HCT116 (cell line): ENCODE measurements around the gene COL8A2. TPM values are rescaled to one million over a fixed set of nuclear protein-coding genes. Genes with fewer than 3 reads are reported as not detected.

Experiments
- ATAC-seq: fragments of 200-7000 bp; cut with Tn5 transposase; 2 replicates; pipeline ENCODE4 v1.9.1; 2020; ENCODE audit warnings: mild to moderate bottlenecking, moderate library complexity
- BruUV-seq: library from RNA; stranded (reverse); fragments of 400-500 nt; replicated peaks from 2 replicates; lab custom pipeline; 2021; lab: Mats Ljungman, UMichigan
- CTCF ChIA-PET: fragments of 300-600 bp; sonication (Branson Sonifier 250); formaldehyde crosslinking; loops from one replicate; lab custom pipeline; 2021; ENCODE audit warnings: antibody characterized with exemption; lab: Charles Lee
- POLR2A ChIA-PET: fragments of 300-600, 350-600 bp; sonication (Branson Sonifier 250); formaldehyde crosslinking; loops from one replicate; lab custom pipeline; 2021; ENCODE audit warnings: antibody characterized with exemption; lab: Charles Lee
- RAD21 ChIA-PET, 2 experiments: fragments of 300-600 bp; sonication (Branson Sonifier 250); formaldehyde crosslinking; loops; one replicate each; lab custom pipeline; 2023; ENCODE audit warnings: low total read pairs in 2 of 2; ENCODE audit not compliant: uncharacterized antibody in 2 of 2, unreplicated experiment in 2 of 2, low non-redundant PET in 1 of 2; lab: Charles Lee
- DNase-seq: peaks from one replicate; pipeline ENCODE4 v3.0.0-alpha.2; 2010; ENCODE audit warnings: low read depth, low spot score
- H2AFZ ChIP-seq: fragments of 200-600 bp; shearing (Covaris generic), sonication (generic); 2 replicates; pipeline ENCODE4 v1.6.1; 2017; ENCODE audit warnings: low read depth, mixed run types, mixed read lengths, antibody characterized with exemption, low read length; ENCODE audit not compliant: poor library complexity, severe bottlenecking
- H3K27ac ChIP-seq: 2 replicates; pipeline ENCODE4 v1.5.1; 2012; ENCODE audit warnings: low read depth, low read length
- H3K27me3 ChIP-seq: fragments of 200-600 bp; sonication (generic); 2 replicates; pipeline ENCODE4 v1.6.1; 2016; ENCODE audit warnings: mixed run types, low read length, mixed read lengths; ENCODE audit not compliant: insufficient read depth
- H3K36me3 ChIP-seq, 2 experiments: fragments of 200-500 bp in 1 of 2; fragments of 200-600 bp in 1 of 2; sonication (Bioruptor generic) in 1 of 2; sonication (generic) in 1 of 2; 2 replicates each; pipeline versions ENCODE4 v1.5.1 to v1.6.1; 2014 to 2016; ENCODE audit warnings: low read length in 2 of 2, inconsistent platforms in 1 of 2, mixed read lengths in 1 of 2, mixed run types in 1 of 2; ENCODE audit not compliant: insufficient read depth in 2 of 2, control insufficient read depth in 1 of 2
- H3K4me1 ChIP-seq, 2 experiments: fragments of 200-600 bp in 1 of 2; sonication (generic) in 1 of 2; 2 replicates each; pipeline versions ENCODE4 v1.5.1 to v1.6.1; 2012 to 2017; ENCODE audit warnings: low read length in 2 of 2, inconsistent platforms in 1 of 2, mild to moderate bottlenecking in 1 of 2, mixed read lengths in 1 of 2, mixed run types in 1 of 2, moderate library complexity in 1 of 2; ENCODE audit not compliant: insufficient read depth in 2 of 2, control insufficient read depth in 1 of 2
- H3K4me2 ChIP-seq: fragments of 200-600 bp; sonication (generic); 2 replicates; pipeline ENCODE4 v1.6.1; 2017; ENCODE audit warnings: mixed run types, low read length, mixed read lengths
- H3K4me3 ChIP-seq, 2 experiments: fragments of 200-600 bp in 1 of 2; sonication (generic) in 1 of 2; replicated peaks in 1 of 2; 2 replicates each; pipeline ENCODE4 v1.5.1; 2011 to 2016; ENCODE audit warnings: low read length in 2 of 2, control low read depth in 1 of 2, low read depth in 1 of 2, mild to moderate bottlenecking in 1 of 2, mixed read lengths in 1 of 2, mixed run types in 1 of 2
- H3K79me2 ChIP-seq: fragments of 200-600 bp; sonication (generic); 2 replicates; pipeline ENCODE4 v1.6.1; 2017; ENCODE audit warnings: mild to moderate bottlenecking, mixed run types, low read length, moderate library complexity, mixed read lengths; ENCODE audit not compliant: insufficient read depth
- H3K9ac ChIP-seq: fragments of 200-600 bp; sonication (generic); 2 replicates; pipeline ENCODE4 v1.6.1; 2016; ENCODE audit warnings: low read length, mixed read lengths
- H3K9me2 ChIP-seq: fragments of 200-600 bp; sonication (generic), shearing (Covaris generic); 2 replicates; pipeline ENCODE4 v1.6.1; 2017; ENCODE audit warnings: mixed run types, mild to moderate bottlenecking, moderate library complexity; ENCODE audit not compliant: insufficient read depth
- H3K9me3 ChIP-seq, 2 experiments: fragments of 200-500 bp in 1 of 2; fragments of 200-600 bp in 1 of 2; sonication (Bioruptor generic) in 1 of 2; sonication (generic) in 1 of 2; 2 replicates each; pipeline ENCODE4 v1.6.1; 2014 to 2017; ENCODE audit warnings: low read length in 2 of 2, mixed read lengths in 2 of 2, inconsistent platforms in 1 of 2, low read depth in 1 of 2, mild to moderate bottlenecking in 1 of 2, mixed run types in 1 of 2, moderate library complexity in 1 of 2; ENCODE audit not compliant: control insufficient read depth in 1 of 2, insufficient read depth in 1 of 2
- H4K20me1 ChIP-seq: fragments of 200-600 bp; sonication (generic), shearing (Covaris generic); 2 replicates; pipeline ENCODE4 v1.6.1; 2017; ENCODE audit warnings: mixed run types, mild to moderate bottlenecking, moderate library complexity; ENCODE audit not compliant: insufficient read depth
- CBX3 ChIP-seq: IDR thresholded peaks from 2 replicates; pipeline ENCODE4 v1.6.1; 2012; ENCODE audit warnings: low read depth
- CEBPB ChIP-seq: IDR thresholded peaks from 2 replicates; pipeline ENCODE4 v1.6.1; 2012; ENCODE audit warnings: low read depth
- EZH2phosphoT487 ChIP-seq: fragments of 200-600 bp; IDR thresholded peaks from 2 replicates; pipeline ENCODE4 v1.6.1; 2018; ENCODE audit warnings: antibody characterized with exemption, borderline replicate concordance
- FOSL1 ChIP-seq: IDR thresholded peaks from 2 replicates; pipeline ENCODE4 v1.6.1; 2012; ENCODE audit warnings: low read depth
- JUND ChIP-seq: IDR thresholded peaks from 2 replicates; pipeline ENCODE4 v1.6.1; 2012
- REST ChIP-seq: IDR thresholded peaks from 2 replicates; pipeline ENCODE4 v1.6.1; 2012; ENCODE audit warnings: low read depth
- SIN3A ChIP-seq: IDR thresholded peaks from 2 replicates; pipeline ENCODE4 v1.6.1; 2012; ENCODE audit warnings: low read depth
- SP1 ChIP-seq: IDR thresholded peaks from 2 replicates; pipeline ENCODE4 v1.6.1; 2012; ENCODE audit warnings: low read depth
- YY1 ChIP-seq: IDR thresholded peaks from 2 replicates; pipeline ENCODE4 v1.6.1; 2011; ENCODE audit warnings: low read length, low read depth, moderate library complexity, mild to moderate bottlenecking; ENCODE audit not compliant: insufficient replicate concordance; ENCODE audit errors: extremely low read depth
- ZFX ChIP-seq: fragments of 450-650 bp; IDR thresholded peaks from 2 replicates; pipeline ENCODE4 v1.6.1; 2017
- ZNF274 ChIP-seq: fragments of 200-500 bp; sonication (Bioruptor generic); IDR thresholded peaks from 2 replicates; pipeline ENCODE4 v1.6.1; 2014; ENCODE audit warnings: mild to moderate bottlenecking, low read depth, low read length, inconsistent platforms
- intact Hi-C: fragments of 100-400 bp; cut with micrococcal nuclease; formaldehyde crosslinking; loops from 2 replicates; pipeline ENCODE4 v1.10.0; 2022
- total RNA-seq: library from RNA; stranded (reverse); gene quantifications from one replicate; pipeline ENCODE4 v1.2.1, GENCODE V29; 2021; ENCODE audit not compliant: unreplicated experiment

Gene COL8A2
- total RNA-seq, 1 experiment from 2014 or later, result 0.05 TPM

- Histone ChIP-seq H3K79me2 (no peaks in the 10 kb centered on the region), H4K20me1 (no peaks in the 10 kb centered on the region), H3K36me3 (no peaks in the 10 kb centered on the region), H3K9ac (no peak overlapping the region), H3K4me1 (peaks cover 2 to 9% of the 10 kb centered on the region in 2 experiments; a peak in 3 of 4 replicates), H2AFZ (no peak overlapping the region), H3K9me2 (no peaks in the 10 kb centered on the region), H3K9me3 (no peaks in the 10 kb centered on the region), H3K27ac (no peak overlapping the region), H3K4me2 (no peak overlapping the region), H3K27me3 (no peaks in the 10 kb centered on the region), H3K4me3 (no peak overlapping the region)
- ATAC-seq (no peak), DNase-seq (no peak)
- ChIA-PET CTCF (interaction anchor here (1.1 kb wide), 1 partner anchor 27 kb away, joined by 4 read pairs; no protein-coding TSS in a partner anchor), RAD21 (no interaction called here), POLR2A (no interaction called here)
- BruUV-seq, result no TSS peak
- intact Hi-C loops, result loop anchor here (10.0 kb wide), 1 partner anchor 447 kb away; no protein-coding TSS in a partner anchor
- TF ChIP-seq ZNF274 (no peak), JUND (no peak), CBX3 (no peak), ZFX (no peak), SIN3A (no peak), REST (no peak), YY1 (no peak), SP1 (no peak), FOSL1 (no peak), CEBPB (no peak), EZH2phosphoT487 (no peak)
These were observed 17.6 kb downstream of the COL8A2 start for GRCh38 chr1:36107394-36107793.
